Spleen (tissue), 7 donors: ENCODE data around the gene SYNGR4.

ENCODE experiments used
- CTCF ChIP-seq, 11 experiments: fragments of 200-600 bp in 7 of 11; fragments of 450-650 bp in 4 of 11; sonication (generic) in 4 of 11; IDR thresholded peaks in 8 of 11; conservative IDR thresholded peaks in 3 of 11; 1 replicate in 7 of 11; 2 replicates in 4 of 11; pipeline versions ENCODE4 v1.4.0 to v1.8.0; 2016 to 2021; ENCODE audit warnings: antibody characterized with exemption in 11 of 11, inconsistent platforms in 4 of 11, mild to moderate bottlenecking in 1 of 11
- POLR2A ChIP-seq, 3 donors: fragments of 450-650 bp; IDR thresholded peaks; one replicate each; pipeline ENCODE4 v1.5.1; 2017; ENCODE audit warnings: antibody characterized with exemption in 3 of 3, mild to moderate bottlenecking in 1 of 3
- donor health status: DM: no; HTN: no; CAD: no; lungs with moderate emphysema.
- donor health status: DM: no; HTN: no; CAD: no.
- donor health status: DM: no; HTN: no; CAD: no.

- no peak for TF ChIP-seq CTCF (IDR thresholded peaks at IDR 0.05 in 8 of 11, conservative IDR thresholded peaks at IDR 0.05 in 3 of 11)
- TF ChIP-seq POLR2A (IDR thresholded peaks at IDR 0.05), result no peak
Observed at GRCh38 chr19:48421548-48421947, 57.4 kb downstream of the SYNGR4 start.
